Measurements from ENCODE around the gene NCS1.

The NCS1 gene

DNA sequence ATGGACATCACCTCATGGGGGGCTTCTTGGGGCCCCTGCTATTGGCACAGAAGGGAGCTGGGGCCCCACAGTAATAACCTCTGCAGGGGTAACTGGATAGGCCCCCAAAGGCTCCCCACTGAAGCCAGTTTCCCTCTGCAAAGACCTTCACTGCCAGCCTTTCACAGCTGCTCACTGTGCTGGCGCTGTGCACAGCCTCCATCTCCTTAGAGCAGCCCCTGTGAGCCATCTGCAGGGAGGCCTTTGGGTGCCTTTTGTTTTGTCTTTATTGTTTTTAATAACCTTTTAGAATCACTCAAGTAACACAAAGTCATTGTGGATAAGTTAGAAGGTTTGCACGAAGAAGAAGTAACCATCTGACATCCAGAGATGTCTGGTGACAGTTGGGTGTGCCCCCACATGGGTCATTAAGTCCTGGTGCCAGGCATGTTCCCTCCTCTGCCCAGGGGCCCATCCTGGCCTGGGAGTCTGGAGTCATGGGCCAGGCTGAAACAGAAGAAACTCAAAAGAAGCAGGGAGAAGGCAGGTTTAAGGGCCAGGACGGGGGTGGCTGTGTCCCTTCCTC is 42.7 kb downstream of the NCS1 start:
- TF ChIP-seq SIN3A (IDR thresholded peaks at IDR 0.05; ENCODE audit: borderline replicate concordance, insufficient read depth, low read length), result no peak
- no peak for TF ChIP-seq TAF1 (IDR thresholded peaks at IDR 0.05; ENCODE audit: borderline replicate concordance, insufficient read depth, low read length)
- TF ChIP-seq, protein P1, sequence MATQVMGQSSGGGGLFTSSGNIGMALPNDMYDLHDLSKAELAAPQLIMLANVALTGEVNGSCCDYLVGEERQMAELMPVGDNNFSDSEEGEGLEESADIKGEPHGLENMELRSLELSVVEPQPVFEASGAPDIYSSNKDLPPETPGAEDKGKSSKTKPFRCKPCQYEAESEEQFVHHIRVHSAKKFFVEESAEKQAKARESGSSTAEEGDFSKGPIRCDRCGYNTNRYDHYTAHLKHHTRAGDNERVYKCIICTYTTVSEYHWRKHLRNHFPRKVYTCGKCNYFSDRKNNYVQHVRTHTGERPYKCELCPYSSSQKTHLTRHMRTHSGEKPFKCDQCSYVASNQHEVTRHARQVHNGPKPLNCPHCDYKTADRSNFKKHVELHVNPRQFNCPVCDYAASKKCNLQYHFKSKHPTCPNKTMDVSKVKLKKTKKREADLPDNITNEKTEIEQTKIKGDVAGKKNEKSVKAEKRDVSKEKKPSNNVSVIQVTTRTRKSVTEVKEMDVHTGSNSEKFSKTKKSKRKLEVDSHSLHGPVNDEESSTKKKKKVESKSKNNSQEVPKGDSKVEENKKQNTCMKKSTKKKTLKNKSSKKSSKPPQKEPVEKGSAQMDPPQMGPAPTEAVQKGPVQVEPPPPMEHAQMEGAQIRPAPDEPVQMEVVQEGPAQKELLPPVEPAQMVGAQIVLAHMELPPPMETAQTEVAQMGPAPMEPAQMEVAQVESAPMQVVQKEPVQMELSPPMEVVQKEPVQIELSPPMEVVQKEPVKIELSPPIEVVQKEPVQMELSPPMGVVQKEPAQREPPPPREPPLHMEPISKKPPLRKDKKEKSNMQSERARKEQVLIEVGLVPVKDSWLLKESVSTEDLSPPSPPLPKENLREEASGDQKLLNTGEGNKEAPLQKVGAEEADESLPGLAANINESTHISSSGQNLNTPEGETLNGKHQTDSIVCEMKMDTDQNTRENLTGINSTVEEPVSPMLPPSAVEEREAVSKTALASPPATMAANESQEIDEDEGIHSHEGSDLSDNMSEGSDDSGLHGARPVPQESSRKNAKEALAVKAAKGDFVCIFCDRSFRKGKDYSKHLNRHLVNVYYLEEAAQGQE (IDR thresholded peaks at IDR 0.05; ENCODE audit: insufficient read depth in 1 of 2, low read depth in 2 of 2, low read length in 2 of 2), result no peak
- no peak for TF ChIP-seq POLR2AphosphoS5 (IDR thresholded peaks at IDR 0.05; ENCODE audit: low read depth, low read length)

DNA sequence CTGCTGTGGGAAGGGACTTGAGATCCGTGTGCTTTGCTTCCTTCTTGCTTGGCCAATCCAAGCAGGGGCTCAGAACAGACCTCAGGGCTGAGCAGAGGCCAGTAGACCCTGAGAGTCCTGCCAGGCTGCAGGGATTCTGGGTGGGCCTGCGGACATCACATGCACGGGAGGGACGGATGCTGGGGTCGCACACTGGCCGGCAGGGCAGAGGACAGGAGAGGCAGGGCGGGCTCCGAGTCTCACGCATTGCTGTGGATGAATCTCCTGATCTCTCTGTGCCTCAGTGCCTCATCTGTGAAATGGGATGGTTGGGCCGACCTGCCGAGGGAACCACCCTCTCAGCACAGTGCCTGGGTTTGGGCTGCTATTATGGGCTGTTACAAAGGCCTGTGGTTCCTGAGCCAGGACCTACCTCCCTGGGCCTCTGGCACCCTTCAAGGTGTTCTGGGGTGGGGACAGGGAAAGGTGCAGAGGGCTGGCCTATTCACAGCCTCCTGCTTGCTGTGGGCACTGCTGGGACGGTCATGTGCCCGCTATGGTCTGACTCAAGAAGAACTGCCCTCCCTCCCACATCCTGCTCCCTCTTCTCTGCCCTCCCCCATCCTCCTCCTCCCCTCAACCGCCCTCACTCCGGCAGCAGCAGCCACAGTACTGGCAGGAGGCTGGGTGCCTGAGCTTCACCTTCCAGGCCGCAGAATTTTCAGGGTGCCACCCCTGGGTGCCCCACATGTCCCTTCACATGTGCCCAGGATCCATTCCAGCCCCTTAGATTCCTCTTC is 43.3 kb downstream of the NCS1 start:
- TF ChIP-seq TAF1 (IDR thresholded peaks at IDR 0.05; ENCODE audit: borderline replicate concordance, insufficient read depth, low read length) (no peak), POLR2AphosphoS5 (IDR thresholded peaks at IDR 0.05; ENCODE audit: low read depth, low read length) (no peak), FOXP2 (optimal IDR thresholded peaks at IDR 0.05; ENCODE audit: borderline replicate concordance, extremely low read depth, extremely low read length, insufficient read depth) (no peak), SIN3A (IDR thresholded peaks at IDR 0.05; ENCODE audit: borderline replicate concordance, insufficient read depth, low read length) (no peak)
- TF ChIP-seq, protein P1 (IDR thresholded peaks at IDR 0.05; ENCODE audit: insufficient read depth in 1 of 2, low read depth in 2 of 2, low read length in 2 of 2), result no peak

DNA sequence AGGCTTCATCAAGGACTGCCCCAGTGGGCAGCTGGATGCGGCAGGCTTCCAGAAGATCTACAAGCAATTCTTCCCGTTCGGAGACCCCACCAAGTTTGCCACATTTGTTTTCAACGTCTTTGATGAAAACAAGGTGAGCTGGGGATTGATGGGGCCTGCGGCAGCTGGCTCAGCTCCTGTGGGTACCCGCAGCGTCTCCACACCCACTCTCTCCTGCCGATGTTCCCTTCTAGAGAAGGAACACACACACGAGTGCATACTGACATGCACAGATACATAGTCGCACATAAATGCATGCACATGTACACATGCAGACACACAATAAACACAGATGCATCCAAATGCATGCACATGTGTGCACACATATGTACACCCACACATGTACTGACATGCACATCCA is 45.6 kb downstream of the NCS1 start:
- TF ChIP-seq POLR2AphosphoS5 (IDR thresholded peaks at IDR 0.05; ENCODE audit: low read depth, low read length) (no peak), SIN3A (IDR thresholded peaks at IDR 0.05; ENCODE audit: borderline replicate concordance, insufficient read depth, low read length) (no peak), FOXP2 (optimal IDR thresholded peaks at IDR 0.05; ENCODE audit: borderline replicate concordance, extremely low read depth, extremely low read length, insufficient read depth) (no peak), TAF1 (IDR thresholded peaks at IDR 0.05; ENCODE audit: borderline replicate concordance, insufficient read depth, low read length) (no peak)
- TF ChIP-seq, protein P1 (IDR thresholded peaks at IDR 0.05; ENCODE audit: insufficient read depth in 1 of 2, low read depth in 2 of 2, low read length in 2 of 2), result no peak

DNA sequence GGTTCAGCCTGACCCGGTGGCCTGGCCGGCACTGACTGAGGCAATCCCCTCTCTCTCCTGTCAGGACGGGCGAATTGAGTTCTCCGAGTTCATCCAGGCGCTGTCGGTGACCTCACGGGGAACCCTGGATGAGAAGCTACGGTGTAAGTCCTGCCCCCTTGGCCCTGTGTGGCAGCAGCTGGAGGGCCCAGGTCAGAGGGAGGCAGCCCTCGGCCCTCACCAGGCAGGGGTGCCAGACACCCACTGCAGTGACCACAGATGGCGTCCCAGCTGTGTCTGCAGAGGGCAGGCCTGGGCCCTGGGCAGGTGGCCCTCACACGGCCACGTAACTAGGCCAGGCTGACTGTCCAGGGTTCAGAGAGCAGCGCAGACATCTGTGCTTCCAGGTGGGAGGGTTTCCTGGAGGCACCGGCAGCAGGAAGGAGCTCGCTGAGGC is 47.5 kb downstream of the NCS1 start:
- TF ChIP-seq SIN3A (IDR thresholded peaks at IDR 0.05; ENCODE audit: borderline replicate concordance, insufficient read depth, low read length) (no peak), FOXP2 (optimal IDR thresholded peaks at IDR 0.05; ENCODE audit: borderline replicate concordance, extremely low read depth, extremely low read length, insufficient read depth) (no peak)
- TF ChIP-seq, protein P1 (IDR thresholded peaks at IDR 0.05; ENCODE audit: insufficient read depth in 1 of 2, low read depth in 2 of 2, low read length in 2 of 2), result no peak
